ENCODE measurements around the gene SLC1A1. TPM values are rescaled to one million over a fixed set of nuclear protein-coding genes. Genes with fewer than 3 reads are reported as not detected.

SLC1A1 gene
- total RNA-seq, 1 donor from 2014 or later: 1.4 TPM

DNA sequence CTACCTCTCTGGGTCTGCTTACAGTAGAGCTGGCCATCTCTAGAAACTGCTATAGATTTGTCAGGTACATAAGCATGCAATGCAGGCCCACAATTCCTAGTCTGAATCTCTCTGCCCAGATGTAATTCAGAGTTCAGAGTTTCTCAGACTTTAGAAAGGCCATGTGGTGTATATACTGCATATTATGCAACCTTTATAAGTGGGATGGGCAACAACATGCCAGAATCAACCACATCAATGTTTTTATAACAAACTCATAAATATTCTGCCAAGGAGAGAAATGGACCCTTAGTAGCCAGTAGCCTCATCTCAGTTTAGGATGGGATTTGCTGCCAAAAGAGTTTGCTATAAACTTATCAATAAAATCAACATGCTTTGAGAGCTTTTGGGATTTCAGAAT, 78.8 kb downstream of the SLC1A1 start:
- TF ChIP-seq CTCF (IDR thresholded peaks at IDR 0.05): no peak
- H3K27me3 Mint-ChIP-seq: peaks cover 5% of the 10 kb centered on the region

DNA sequence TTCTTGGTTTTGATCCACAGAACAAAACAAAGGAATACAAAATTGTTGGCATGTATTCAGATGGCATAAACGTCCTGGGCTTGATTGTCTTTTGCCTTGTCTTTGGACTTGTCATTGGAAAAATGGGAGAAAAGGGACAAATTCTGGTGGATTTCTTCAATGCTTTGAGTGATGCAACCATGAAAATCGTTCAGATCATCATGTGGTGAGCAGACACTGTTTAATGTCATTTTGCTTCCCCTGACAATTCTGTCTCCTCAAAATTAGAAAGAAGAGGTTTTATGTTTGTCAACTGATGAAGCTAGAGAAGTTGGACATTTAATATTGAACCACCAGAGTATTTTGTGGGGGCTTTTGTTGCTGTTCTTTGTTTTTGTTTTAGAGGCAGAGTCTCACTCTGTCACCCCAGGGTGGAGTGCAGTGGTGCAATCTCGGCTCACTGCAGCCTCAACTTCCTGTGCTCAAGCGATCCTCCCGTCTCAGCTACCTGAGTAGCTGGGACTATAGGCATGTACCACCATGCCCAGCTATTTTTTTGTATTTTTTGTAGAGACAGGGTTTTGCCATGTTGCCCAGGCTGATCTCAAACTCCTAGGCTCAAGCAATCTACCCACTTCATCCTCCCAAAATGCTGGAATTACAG, 82.0 kb downstream of the SLC1A1 start:
- H3K27ac Mint-ChIP-seq: no peak overlapping the region
- DNase-seq (no peak), ATAC-seq (ENCODE audit: low read depth) (no peak)
- H3K4me3 Mint-ChIP-seq: no peak overlapping the region
- no peak for TF ChIP-seq CTCF (IDR thresholded peaks at IDR 0.05)
- ChIA-PET CTCF (no interaction called here), POLR2A (no interaction called here)
- H3K4me1 Mint-ChIP-seq: no peaks in the 10 kb centered on the region
- no peaks in the 10 kb centered on the region for H3K9me3 Mint-ChIP-seq
- intact Hi-C loops (cut with micrococcal nuclease): no loop called here
- H3K27me3 Mint-ChIP-seq: no peaks in the 10 kb centered on the region
- no peaks in the 10 kb centered on the region for H3K36me3 Mint-ChIP-seq (ENCODE audit: low read depth)

More for the DNA sequence above, 78.8 kb downstream of the SLC1A1 start:
- H3K27ac Mint-ChIP-seq: no peak overlapping the region
- POLR2A ChIA-PET: interaction anchor here (0.7 kb wide), 1 partner anchor 19 kb away, joined by 5 read pairs; no protein-coding TSS in a partner anchor
- intact Hi-C loops (cut with micrococcal nuclease): no loop called here
- CTCF ChIA-PET: no interaction called here
- no peak overlapping the region for H3K4me3 Mint-ChIP-seq
- ATAC-seq (ENCODE audit: low read depth): no peak
- DNase-seq: no peak
- H3K4me1 Mint-ChIP-seq: no peaks in the 10 kb centered on the region
- peaks cover 4% of the 10 kb centered on the region for H3K9me3 Mint-ChIP-seq
- no peaks in the 10 kb centered on the region for H3K36me3 Mint-ChIP-seq (ENCODE audit: low read depth)

- ChIA-PET POLR2A (no interaction called here), CTCF (no interaction called here)
- H3K4me1 Mint-ChIP-seq: no peaks in the 10 kb centered on the region
- ATAC-seq (ENCODE audit: low read depth) (no peak), DNase-seq (no peak)
- no peaks in the 10 kb centered on the region for H3K36me3 Mint-ChIP-seq (ENCODE audit: low read depth)
- H3K4me3 Mint-ChIP-seq: no peak overlapping the region
- no peaks in the 10 kb centered on the region for H3K9me3 Mint-ChIP-seq
- intact Hi-C loops (cut with micrococcal nuclease): no loop called here
- TF ChIP-seq CTCF (IDR thresholded peaks at IDR 0.05): no peak
- no peak overlapping the region for H3K27ac Mint-ChIP-seq
- no peaks in the 10 kb centered on the region for H3K27me3 Mint-ChIP-seq
Observed at GRCh38 chr9:4573176-4573575, 82.9 kb downstream of the SLC1A1 start.

DNA sequence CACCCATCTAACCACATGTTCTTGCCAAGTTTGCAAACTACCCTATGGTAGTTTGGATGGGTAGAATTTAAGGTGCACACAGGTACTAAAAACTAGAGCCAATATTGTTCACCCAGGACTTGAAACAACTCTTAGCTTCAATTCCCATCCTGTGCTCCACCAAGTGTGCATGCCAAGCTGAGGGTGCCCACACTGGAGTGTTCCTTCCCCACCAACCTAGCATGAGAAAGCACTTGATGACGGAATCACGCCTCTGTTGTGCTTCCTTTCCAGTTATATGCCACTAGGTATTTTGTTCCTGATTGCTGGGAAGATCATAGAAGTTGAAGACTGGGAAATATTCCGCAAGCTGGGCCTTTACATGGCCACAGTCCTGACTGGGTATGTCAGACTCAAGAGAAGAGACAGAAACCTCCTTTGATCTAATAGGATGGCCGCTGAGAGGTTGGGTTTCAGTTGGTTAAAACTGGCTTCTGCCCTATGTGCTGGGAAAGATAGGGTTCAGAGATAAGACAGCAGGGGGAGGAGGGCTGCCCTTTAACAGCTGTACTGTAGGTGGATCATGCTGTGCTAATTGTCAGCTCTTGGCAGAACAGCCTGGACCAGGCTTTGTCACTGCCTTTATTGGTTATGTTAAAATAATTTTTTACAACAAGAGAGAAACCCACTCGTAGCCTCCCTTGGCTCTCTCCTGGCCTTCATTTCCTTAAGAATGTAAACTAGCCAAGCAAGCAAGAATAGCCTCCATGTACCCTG, 83.5 kb downstream of the SLC1A1 start:
- ChIA-PET POLR2A (no interaction called here), CTCF (no interaction called here)
- no peaks in the 10 kb centered on the region for H3K9me3 Mint-ChIP-seq
- intact Hi-C loops (cut with micrococcal nuclease): no loop called here
- H3K36me3 Mint-ChIP-seq (ENCODE audit: low read depth): no peaks in the 10 kb centered on the region
- H3K27me3 Mint-ChIP-seq: no peaks in the 10 kb centered on the region
- H3K4me1 Mint-ChIP-seq: no peaks in the 10 kb centered on the region
- no peak overlapping the region for H3K4me3 Mint-ChIP-seq
- ATAC-seq (ENCODE audit: low read depth): no peak
- no peak for DNase-seq
- H3K27ac Mint-ChIP-seq: no peak overlapping the region
- no peak for TF ChIP-seq CTCF (IDR thresholded peaks at IDR 0.05)

- no peak for DNase-seq
- CTCF ChIA-PET: no interaction called here
- POLR2A ChIA-PET: no interaction called here
- Mint-ChIP-seq H3K36me3 (ENCODE audit: low read depth) (no peaks in the 10 kb centered on the region), H3K27me3 (no peaks in the 10 kb centered on the region), H3K9me3 (no peaks in the 10 kb centered on the region), H3K27ac (no peak overlapping the region), H3K4me1 (no peaks in the 10 kb centered on the region), H3K4me3 (no peak overlapping the region)
- no peak for ATAC-seq (ENCODE audit: low read depth)
- intact Hi-C loops (cut with micrococcal nuclease): no loop called here
- no peak for TF ChIP-seq CTCF (IDR thresholded peaks at IDR 0.05)
Observed at GRCh38 chr9:4574657-4575243, 84.5 kb downstream of the SLC1A1 start.
